OCI-LY1 (cell line): Measurements from ENCODE around the gene SLCO2B1.

ENCODE experiments used
- H2AFZ ChIP-seq: fragments of 200-600 bp; sonication (generic), shearing (Covaris generic); 2 replicates; pipeline ENCODE4 v1.6.0; 2014; ENCODE audit warnings: antibody characterized with exemption, mild to moderate bottlenecking, low read length
- H3F3A ChIP-seq: fragments of 200-600 bp; sonication (generic), shearing (Covaris generic); 2 replicates; pipeline ENCODE4 v1.6.0; 2014; ENCODE audit warnings: mild to moderate bottlenecking, antibody characterized with exemption, low read length, moderate library complexity; ENCODE audit not compliant: insufficient read depth
- H3K27ac ChIP-seq: fragments of 200-600 bp; sonication (generic); 2 replicates; pipeline ENCODE4 v1.5.1; 2014; ENCODE audit warnings: low read length, mixed run types, mild to moderate bottlenecking, low read depth; ENCODE audit not compliant: poor library complexity, severe bottlenecking
- H3K27me3 ChIP-seq: fragments of 200-600 bp; sonication (generic); 2 replicates; pipeline ENCODE4 v1.6.0; 2014; ENCODE audit warnings: antibody characterized with exemption, mild to moderate bottlenecking, low read length, moderate library complexity; ENCODE audit not compliant: insufficient read depth
- H3K36me3 ChIP-seq: fragments of 200-600 bp; sonication (generic); 2 replicates; pipeline ENCODE4 v1.6.1; 2014; ENCODE audit warnings: mild to moderate bottlenecking, antibody characterized with exemption, low read length, moderate library complexity, mixed read lengths; ENCODE audit not compliant: insufficient read depth
- H3K4me1 ChIP-seq: fragments of 200-600 bp; sonication (generic); 2 replicates; pipeline ENCODE4 v1.5.1; 2014; ENCODE audit warnings: mild to moderate bottlenecking, low read length, moderate library complexity; ENCODE audit not compliant: insufficient read depth, severe bottlenecking
- H3K4me2 ChIP-seq: fragments of 200-600 bp; sonication (generic), shearing (Covaris generic); 2 replicates; pipeline ENCODE4 v1.6.1; 2014; ENCODE audit warnings: low read length
- H3K4me3 ChIP-seq: fragments of 200-600 bp; sonication (generic); 2 replicates; pipeline ENCODE4 v1.5.1; 2014; ENCODE audit warnings: low read length, low read depth, mild to moderate bottlenecking, mixed read lengths; ENCODE audit not compliant: poor library complexity, severe bottlenecking
- H3K79me2 ChIP-seq: fragments of 200-600 bp; shearing (Covaris generic); 2 replicates; pipeline ENCODE4 v1.6.1; 2016; ENCODE audit warnings: mixed run types, low read length, mixed read lengths; ENCODE audit not compliant: insufficient read depth
- H3K9ac ChIP-seq: fragments of 200-600 bp; sonication (generic), shearing (Covaris generic); 2 replicates; pipeline ENCODE4 v1.6.1; 2014; ENCODE audit warnings: mild to moderate bottlenecking, low read length, mixed read lengths
- H3K9me2 ChIP-seq: fragments of 200-600 bp; sonication (generic), shearing (Covaris generic); 2 replicates; pipeline ENCODE4 v1.6.1; 2014; ENCODE audit warnings: low read depth, mild to moderate bottlenecking, low read length, mixed read lengths
- H3K9me3 ChIP-seq: fragments of 200-600 bp; shearing (Covaris generic); 2 replicates; pipeline ENCODE4 v1.6.1; 2014; ENCODE audit warnings: low read length, mixed read lengths
- H4K20me1 ChIP-seq: fragments of 200-600 bp; sonication (generic), shearing (Covaris generic); 2 replicates; pipeline ENCODE4 v1.6.0; 2016; ENCODE audit warnings: mild to moderate bottlenecking, low read length; ENCODE audit not compliant: insufficient read depth
- EZH2 ChIP-seq: fragments of 200-600 bp; sonication (generic), shearing (Covaris generic); IDR thresholded peaks from 2 replicates; pipeline ENCODE4 v1.8.0; 2017; ENCODE audit warnings: borderline replicate concordance, mixed run types, mild to moderate bottlenecking, antibody characterized with exemption, low read length, moderate library complexity, mixed read lengths
- TF ChIP-seq, protein P1 (sequence below): fragments of 200-600 bp; sonication (generic), shearing (Covaris generic); IDR thresholded peaks from 2 replicates; pipeline ENCODE4 v1.5.1; 2017; ENCODE audit warnings: mild to moderate bottlenecking, antibody characterized with exemption, low read length, moderate library complexity, mixed read lengths

The SLCO2B1 gene

GRCh38 chr11:75185866-75186265 is 35.0 kb downstream of the SLCO2B1 start:
- H3K9me3 ChIP-seq, result no peaks in the 10 kb centered on the region
- no peak overlapping the region for H3K9ac ChIP-seq
- H3K4me3 ChIP-seq, result no peak overlapping the region
- H4K20me1 ChIP-seq, result no peaks in the 10 kb centered on the region
- no peaks in the 10 kb centered on the region for H3K4me1 ChIP-seq
- no peak overlapping the region for H3K27ac ChIP-seq
- no peaks in the 10 kb centered on the region for H3F3A ChIP-seq
- no peaks in the 10 kb centered on the region for H3K9me2 ChIP-seq
- H3K79me2 ChIP-seq, result no peaks in the 10 kb centered on the region
- H3K36me3 ChIP-seq, result no peaks in the 10 kb centered on the region
- no peak overlapping the region for H2AFZ ChIP-seq
- no peak for TF ChIP-seq EZH2
- TF ChIP-seq, protein P1, sequence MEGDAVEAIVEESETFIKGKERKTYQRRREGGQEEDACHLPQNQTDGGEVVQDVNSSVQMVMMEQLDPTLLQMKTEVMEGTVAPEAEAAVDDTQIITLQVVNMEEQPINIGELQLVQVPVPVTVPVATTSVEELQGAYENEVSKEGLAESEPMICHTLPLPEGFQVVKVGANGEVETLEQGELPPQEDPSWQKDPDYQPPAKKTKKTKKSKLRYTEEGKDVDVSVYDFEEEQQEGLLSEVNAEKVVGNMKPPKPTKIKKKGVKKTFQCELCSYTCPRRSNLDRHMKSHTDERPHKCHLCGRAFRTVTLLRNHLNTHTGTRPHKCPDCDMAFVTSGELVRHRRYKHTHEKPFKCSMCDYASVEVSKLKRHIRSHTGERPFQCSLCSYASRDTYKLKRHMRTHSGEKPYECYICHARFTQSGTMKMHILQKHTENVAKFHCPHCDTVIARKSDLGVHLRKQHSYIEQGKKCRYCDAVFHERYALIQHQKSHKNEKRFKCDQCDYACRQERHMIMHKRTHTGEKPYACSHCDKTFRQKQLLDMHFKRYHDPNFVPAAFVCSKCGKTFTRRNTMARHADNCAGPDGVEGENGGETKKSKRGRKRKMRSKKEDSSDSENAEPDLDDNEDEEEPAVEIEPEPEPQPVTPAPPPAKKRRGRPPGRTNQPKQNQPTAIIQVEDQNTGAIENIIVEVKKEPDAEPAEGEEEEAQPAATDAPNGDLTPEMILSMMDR, result no peak
- H3K27me3 ChIP-seq, result no peaks in the 10 kb centered on the region
- no peak overlapping the region for H3K4me2 ChIP-seq

GRCh38 chr11:75186999-75187398 is 36.1 kb downstream of the SLCO2B1 start:
- Histone ChIP-seq H4K20me1 (no peaks in the 10 kb centered on the region), H3K4me2 (no peak overlapping the region), H2AFZ (no peak overlapping the region), H3K79me2 (no peaks in the 10 kb centered on the region), H3K27me3 (no peaks in the 10 kb centered on the region), H3K4me1 (no peaks in the 10 kb centered on the region), H3F3A (no peaks in the 10 kb centered on the region), H3K27ac (no peak overlapping the region), H3K9ac (no peak overlapping the region), H3K36me3 (no peaks in the 10 kb centered on the region), H3K9me3 (no peaks in the 10 kb centered on the region), H3K4me3 (no peak overlapping the region), H3K9me2 (no peaks in the 10 kb centered on the region)
- TF ChIP-seq, protein P1, result no peak
- TF ChIP-seq EZH2, result no peak

- H3K27ac ChIP-seq, result no peak overlapping the region
- no peaks in the 10 kb centered on the region for H3K9me3 ChIP-seq
- no peak overlapping the region for H3K4me2 ChIP-seq
- H3K27me3 ChIP-seq, result no peaks in the 10 kb centered on the region
- no peaks in the 10 kb centered on the region for H3K79me2 ChIP-seq
- H3K4me3 ChIP-seq, result no peak overlapping the region
- no peaks in the 10 kb centered on the region for H3F3A ChIP-seq
- no peaks in the 10 kb centered on the region for H3K9me2 ChIP-seq
- no peak overlapping the region for H2AFZ ChIP-seq
- TF ChIP-seq, protein P1, result no peak
- no peak for TF ChIP-seq EZH2
- H3K9ac ChIP-seq, result no peak overlapping the region
- no peaks in the 10 kb centered on the region for H4K20me1 ChIP-seq
- no peaks in the 10 kb centered on the region for H3K36me3 ChIP-seq
- no peaks in the 10 kb centered on the region for H3K4me1 ChIP-seq
These were observed 37.8 kb downstream of the SLCO2B1 start for GRCh38 chr11:75188671-75189070.
